ENCODE measurements around the gene SART3. TPM values are rescaled to one million over a fixed set of nuclear protein-coding genes. Genes with fewer than 3 reads are reported as not detected.
A peak's percentile ranks its signal among the peaks of the same experiment; 100 is the strongest.
"Not testable (repeated sequence)": the region's sequence is repeated elsewhere in the genome, so short reads cannot be mapped to it uniquely, and the experiment has no call there.

Gene SART3
- total and polyA plus RNA-seq, 10 donors, result 13.1 to 118 (median 64.9) TPM

DNA sequence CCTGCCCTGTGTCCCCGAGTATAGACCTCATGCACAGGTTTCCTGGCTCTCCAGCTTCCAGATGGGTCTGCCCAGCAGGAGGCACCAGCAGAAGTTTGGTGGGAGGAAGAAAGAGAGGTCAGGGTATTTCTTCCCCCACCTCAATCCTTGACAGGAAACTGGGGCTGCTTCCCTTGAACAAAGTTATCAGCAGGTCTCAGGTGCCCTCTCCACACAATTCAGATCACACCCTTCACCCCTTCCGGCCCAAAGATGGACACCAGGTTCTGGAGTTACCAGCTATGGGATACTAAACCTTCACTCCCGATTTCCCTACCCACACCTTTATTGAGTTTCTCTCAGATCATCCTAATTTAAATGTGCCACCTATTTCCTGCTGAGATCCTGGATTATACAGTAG, 1.2 kb downstream of the SART3 start:
- no peaks in the 10 kb centered on the region for H3K9me3 ChIP-seq
- H3K27me3 ChIP-seq (replicated peaks in 1 of 7), result no peaks in the 10 kb centered on the region
- peak overlapping the region in 6 of 8 donors; percentile 67 to 99 (median 96) for H3K4me3 ChIP-seq
- WGBS, 5 donors, result 32 to 51% (median 44%) methylated on average over 3 of the region's 3 CpGs
- peak overlapping the region in 1 of 8 donors; percentile 98 for H3K27ac ChIP-seq
- intact Hi-C loops (cut with DNase I; ENCODE audit: low total_unique reads), result loop anchor here (10.0 kb wide), 2 partner anchors 105 to 535 kb away; partner anchors contain the start of genes ALKBH2 and UNG
- no peak for DNase-seq
- TF ChIP-seq, protein P1, sequence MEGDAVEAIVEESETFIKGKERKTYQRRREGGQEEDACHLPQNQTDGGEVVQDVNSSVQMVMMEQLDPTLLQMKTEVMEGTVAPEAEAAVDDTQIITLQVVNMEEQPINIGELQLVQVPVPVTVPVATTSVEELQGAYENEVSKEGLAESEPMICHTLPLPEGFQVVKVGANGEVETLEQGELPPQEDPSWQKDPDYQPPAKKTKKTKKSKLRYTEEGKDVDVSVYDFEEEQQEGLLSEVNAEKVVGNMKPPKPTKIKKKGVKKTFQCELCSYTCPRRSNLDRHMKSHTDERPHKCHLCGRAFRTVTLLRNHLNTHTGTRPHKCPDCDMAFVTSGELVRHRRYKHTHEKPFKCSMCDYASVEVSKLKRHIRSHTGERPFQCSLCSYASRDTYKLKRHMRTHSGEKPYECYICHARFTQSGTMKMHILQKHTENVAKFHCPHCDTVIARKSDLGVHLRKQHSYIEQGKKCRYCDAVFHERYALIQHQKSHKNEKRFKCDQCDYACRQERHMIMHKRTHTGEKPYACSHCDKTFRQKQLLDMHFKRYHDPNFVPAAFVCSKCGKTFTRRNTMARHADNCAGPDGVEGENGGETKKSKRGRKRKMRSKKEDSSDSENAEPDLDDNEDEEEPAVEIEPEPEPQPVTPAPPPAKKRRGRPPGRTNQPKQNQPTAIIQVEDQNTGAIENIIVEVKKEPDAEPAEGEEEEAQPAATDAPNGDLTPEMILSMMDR (IDR thresholded peaks at IDR 0.05 in 8 of 11, conservative IDR thresholded peaks at IDR 0.05 in 3 of 11), result no peak
- TF ChIP-seq POLR2A (IDR thresholded peaks at IDR 0.05) (no peak), POLR2AphosphoS5 (IDR thresholded peaks at IDR 0.05) (no peak)
- H3K36me3 ChIP-seq, result peaks cover 4 to 40% (median 13%) of the 10 kb centered on the region in 6 donors
- peaks cover 45 to 89% (median 79%) of the 10 kb centered on the region in 6 donors for H3K4me1 ChIP-seq

DNA sequence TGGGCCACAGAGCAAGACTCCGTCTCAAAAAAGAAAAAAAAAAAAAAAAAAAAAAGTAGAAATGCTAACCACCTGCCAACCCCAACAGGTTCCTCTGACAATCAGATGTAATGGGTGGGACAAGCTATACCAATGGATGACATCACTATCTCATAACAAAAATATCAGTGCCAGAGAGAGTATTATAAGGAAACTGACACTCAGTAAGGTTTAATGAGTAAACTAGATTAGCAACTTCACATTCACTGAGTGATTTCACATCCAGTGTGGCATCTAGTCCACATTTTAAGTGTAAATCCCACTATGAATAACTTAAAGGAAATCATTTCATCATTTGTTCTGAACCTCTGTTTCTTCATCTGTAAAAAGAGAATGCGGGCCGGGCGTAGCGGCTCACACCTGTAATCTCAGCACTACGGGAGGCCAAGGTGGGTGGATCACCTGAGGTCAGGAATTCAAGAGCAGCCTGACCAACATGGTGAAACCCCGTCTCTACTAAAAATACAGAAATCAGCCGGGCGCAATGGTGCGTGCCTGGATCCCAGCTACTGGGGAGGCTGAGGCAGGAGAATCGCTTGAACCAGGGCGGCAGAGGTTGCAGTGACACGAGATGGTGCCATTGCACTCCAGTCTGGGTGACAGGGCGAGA, 1.8 kb downstream of the SART3 start:
- Histone ChIP-seq H3K4me1 (peaks cover 41 to 89% (median 82%) of the 10 kb centered on the region in 6 donors), H3K27ac (no peak overlapping the region), H3K9me3 (no peaks in the 10 kb centered on the region), H3K27me3 (replicated peaks in 1 of 7) (no peaks in the 10 kb centered on the region), H3K4me3 (peak overlapping the region in 4 of 8 donors; percentile 87 to 99 (median 96)), H3K36me3 (peaks cover 0 to 34% (median 7%) of the 10 kb centered on the region in 6 donors)
- 71 to 91% (median 80%) methylated on average over 13 to 14 of the region's 14 CpGs for WGBS, 5 donors
- intact Hi-C loops (cut with DNase I; ENCODE audit: low total_unique reads), result no loop called here
- TF ChIP-seq POLR2A (IDR thresholded peaks at IDR 0.05), result no peak
- TF ChIP-seq POLR2AphosphoS5 (IDR thresholded peaks at IDR 0.05), result no peak
- TF ChIP-seq, protein P1 (IDR thresholded peaks at IDR 0.05 in 8 of 11, conservative IDR thresholded peaks at IDR 0.05 in 3 of 11), result no peak
- no peak for DNase-seq

DNA sequence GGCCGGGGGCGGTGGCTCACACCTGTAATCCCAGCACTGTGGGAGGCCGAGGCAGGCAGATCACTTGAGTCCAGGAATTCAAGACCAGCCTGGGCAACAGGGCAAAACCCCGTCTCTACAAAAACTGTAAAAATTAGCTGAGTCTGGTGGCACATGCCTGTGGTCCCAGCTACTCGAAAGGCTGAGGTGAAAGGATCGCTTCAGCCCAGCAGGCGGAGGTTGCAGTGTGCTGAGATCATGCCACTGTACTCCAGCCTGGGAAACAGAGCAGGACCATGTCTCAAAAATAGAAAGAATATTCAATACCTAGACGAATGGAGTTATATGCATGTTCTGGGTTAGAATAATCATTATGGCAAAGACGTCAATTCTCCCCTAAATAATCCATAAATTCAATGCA, 5.6 kb downstream of the SART3 start:
- peaks cover 40 to 100% (median 94%) of the 10 kb centered on the region in 6 donors for H3K4me1 ChIP-seq
- H3K36me3 ChIP-seq, result peaks cover 0 to 38% (median 6%) of the 10 kb centered on the region in 6 donors
- H3K27ac ChIP-seq; H3K27me3 ChIP-seq (replicated peaks in 1 of 7); DNase-seq; intact Hi-C loops (cut with DNase I; ENCODE audit: low total_unique reads); H3K4me3 ChIP-seq; H3K9me3 ChIP-seq: not testable (repeated sequence)
- WGBS, 5 donors, result 84 to 95% (median 90%) methylated on average over 9 of the region's 9 CpGs

DNA sequence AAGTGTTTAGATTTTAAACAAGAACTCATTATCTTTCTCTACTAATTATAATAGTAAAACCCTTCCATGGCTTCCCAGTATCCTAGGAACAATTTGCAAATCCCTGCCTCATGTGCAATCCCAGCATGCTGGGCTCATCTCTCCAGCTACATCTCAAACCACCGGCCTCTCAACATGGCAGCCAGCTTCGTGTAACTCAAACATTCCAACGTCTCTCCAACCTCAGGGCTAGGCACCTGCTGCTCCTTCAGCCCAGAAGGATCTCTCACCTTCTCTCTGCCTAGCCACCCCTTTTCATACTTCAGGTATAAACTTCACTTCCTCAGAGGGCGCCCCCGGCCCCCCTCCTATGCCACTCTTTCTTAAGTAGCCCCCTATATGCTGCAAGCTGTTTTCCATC, 7.2 kb downstream of the SART3 start:
- Histone ChIP-seq H3K4me3 (no peak overlapping the region), H3K27me3 (replicated peaks in 1 of 7) (no peaks in the 10 kb centered on the region), H3K4me1 (peaks cover 28 to 100% (median 92%) of the 10 kb centered on the region in 6 donors), H3K36me3 (peaks cover 0 to 44% (median 7%) of the 10 kb centered on the region in 6 donors), H3K27ac (no peak overlapping the region), H3K9me3 (no peaks in the 10 kb centered on the region)
- 88 to 95% (median 93%) methylated on average over 5 of the region's 5 CpGs for WGBS, 5 donors
- intact Hi-C loops (cut with DNase I; ENCODE audit: low total_unique reads), result no loop called here
- no peak for DNase-seq
- TF ChIP-seq POLR2AphosphoS5 (IDR thresholded peaks at IDR 0.05) (no peak), POLR2A (IDR thresholded peaks at IDR 0.05) (no peak)

DNA sequence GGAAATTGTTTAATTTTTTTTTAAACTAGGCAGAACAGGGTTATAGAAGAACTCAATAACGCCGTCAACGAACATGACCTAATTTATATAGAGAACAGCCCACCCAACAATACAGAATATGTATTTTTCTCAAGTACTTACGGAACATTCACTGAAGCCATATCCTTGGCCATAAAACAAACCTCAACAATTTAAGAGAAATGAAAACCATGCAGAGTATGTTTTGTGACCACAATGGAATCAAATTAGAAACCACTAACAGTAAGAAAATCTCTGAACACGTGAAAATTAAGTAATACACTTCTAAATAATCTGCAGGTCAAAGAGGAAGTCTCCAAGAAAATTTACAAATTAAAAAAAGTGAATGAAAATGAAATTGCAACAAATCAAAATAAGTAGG, 9.4 kb downstream of the SART3 start:
- peaks cover 14 to 98% (median 79%) of the 10 kb centered on the region in 6 donors for H3K4me1 ChIP-seq
- no peak overlapping the region for H3K4me3 ChIP-seq
- no peaks in the 10 kb centered on the region for H3K9me3 ChIP-seq
- H3K27ac ChIP-seq, result no peak overlapping the region
- H3K27me3 ChIP-seq (replicated peaks in 1 of 7), result no peaks in the 10 kb centered on the region
- 55 to 67% (median 60%) methylated on average over 5 of the region's 5 CpGs for WGBS, 5 donors
- TF ChIP-seq POLR2A (IDR thresholded peaks at IDR 0.05) (no peak), POLR2AphosphoS5 (IDR thresholded peaks at IDR 0.05) (no peak)
- TF ChIP-seq, protein P1 (IDR thresholded peaks at IDR 0.05 in 8 of 11, conservative IDR thresholded peaks at IDR 0.05 in 3 of 11), result no peak
- no peak for DNase-seq
- H3K36me3 ChIP-seq, result peaks cover 0 to 49% (median 26%) of the 10 kb centered on the region in 6 donors
- intact Hi-C loops (cut with DNase I; ENCODE audit: low total_unique reads), result no loop called here
